ENCODE results near the gene ARHGAP24.

ARHGAP24 gene

DNA sequence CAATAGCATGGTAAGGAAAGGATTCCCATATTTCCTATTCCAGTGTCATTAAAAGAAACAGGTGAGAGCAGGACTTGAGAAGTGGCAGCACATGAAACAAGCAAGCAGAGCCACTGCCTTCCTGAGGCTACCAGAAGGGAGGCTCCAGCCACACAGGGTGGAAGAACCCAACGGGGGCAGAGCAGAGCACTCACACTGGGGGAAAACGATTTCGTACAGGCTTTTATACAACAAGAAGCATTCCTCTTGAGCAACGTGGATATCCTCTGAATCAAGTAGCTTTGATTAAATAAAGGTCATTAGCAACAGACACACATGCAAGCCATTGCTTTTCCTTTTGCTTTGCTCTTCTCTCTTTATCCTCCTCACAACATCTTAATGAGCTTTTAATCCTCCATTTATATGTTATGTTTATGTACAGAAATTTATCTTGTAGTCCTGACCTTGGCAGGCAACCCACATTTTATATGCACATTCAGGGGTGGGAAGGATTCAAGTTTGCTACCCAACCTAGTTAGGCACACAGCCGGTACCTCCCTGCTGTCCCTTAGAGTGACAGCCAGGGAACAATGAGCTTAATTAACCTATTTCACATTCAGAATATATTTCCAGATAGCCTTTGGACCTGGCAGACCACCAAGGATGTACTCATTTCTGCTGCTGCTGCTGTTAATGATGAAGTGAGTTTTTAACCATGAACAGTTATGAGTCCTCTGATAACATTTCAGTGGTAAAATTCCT, 202.1 kb downstream of the ARHGAP24 start:
- DNase-seq (ENCODE audit: low spot score) = no peak
- Histone ChIP-seq H3K27me3 (ENCODE audit: insufficient read depth, poor library complexity, severe bottlenecking) (no peaks in the 10 kb centered on the region), H3K27ac (ENCODE audit: poor library complexity, severe bottlenecking) (no peak overlapping the region), H3K4me3 (ENCODE audit: severe bottlenecking) (no peak overlapping the region), H3K4me1 (ENCODE audit: insufficient read depth, poor library complexity, severe bottlenecking) (no peaks in the 10 kb centered on the region), H3K36me3 (ENCODE audit: low read depth) (no peaks in the 10 kb centered on the region), H3K9me3 (ENCODE audit: severe bottlenecking) (no peaks in the 10 kb centered on the region)
- ATAC-seq (ENCODE audit: low read depth) = no peak
- TF ChIP-seq, protein P1, sequence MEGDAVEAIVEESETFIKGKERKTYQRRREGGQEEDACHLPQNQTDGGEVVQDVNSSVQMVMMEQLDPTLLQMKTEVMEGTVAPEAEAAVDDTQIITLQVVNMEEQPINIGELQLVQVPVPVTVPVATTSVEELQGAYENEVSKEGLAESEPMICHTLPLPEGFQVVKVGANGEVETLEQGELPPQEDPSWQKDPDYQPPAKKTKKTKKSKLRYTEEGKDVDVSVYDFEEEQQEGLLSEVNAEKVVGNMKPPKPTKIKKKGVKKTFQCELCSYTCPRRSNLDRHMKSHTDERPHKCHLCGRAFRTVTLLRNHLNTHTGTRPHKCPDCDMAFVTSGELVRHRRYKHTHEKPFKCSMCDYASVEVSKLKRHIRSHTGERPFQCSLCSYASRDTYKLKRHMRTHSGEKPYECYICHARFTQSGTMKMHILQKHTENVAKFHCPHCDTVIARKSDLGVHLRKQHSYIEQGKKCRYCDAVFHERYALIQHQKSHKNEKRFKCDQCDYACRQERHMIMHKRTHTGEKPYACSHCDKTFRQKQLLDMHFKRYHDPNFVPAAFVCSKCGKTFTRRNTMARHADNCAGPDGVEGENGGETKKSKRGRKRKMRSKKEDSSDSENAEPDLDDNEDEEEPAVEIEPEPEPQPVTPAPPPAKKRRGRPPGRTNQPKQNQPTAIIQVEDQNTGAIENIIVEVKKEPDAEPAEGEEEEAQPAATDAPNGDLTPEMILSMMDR (IDR thresholded peaks at IDR 0.05; ENCODE audit: poor library complexity, severe bottlenecking) = no peak

- H3K4me3 ChIP-seq (ENCODE audit: severe bottlenecking) = no peak overlapping the region
- no peaks in the 10 kb centered on the region for H3K36me3 ChIP-seq (ENCODE audit: low read depth)
- DNase-seq (ENCODE audit: low spot score) = no peak
- H3K4me1 ChIP-seq (ENCODE audit: insufficient read depth, poor library complexity, severe bottlenecking) = no peaks in the 10 kb centered on the region
- H3K27me3 ChIP-seq (ENCODE audit: insufficient read depth, poor library complexity, severe bottlenecking) = no peaks in the 10 kb centered on the region
- TF ChIP-seq, protein P1 (IDR thresholded peaks at IDR 0.05; ENCODE audit: poor library complexity, severe bottlenecking) = no peak
- ATAC-seq (ENCODE audit: low read depth) = no peak
- no peaks in the 10 kb centered on the region for H3K9me3 ChIP-seq (ENCODE audit: severe bottlenecking)
- no peak overlapping the region for H3K27ac ChIP-seq (ENCODE audit: poor library complexity, severe bottlenecking)
Measured at GRCh38 chr4:85681221-85681657, 206.3 kb downstream of the ARHGAP24 start.

DNA sequence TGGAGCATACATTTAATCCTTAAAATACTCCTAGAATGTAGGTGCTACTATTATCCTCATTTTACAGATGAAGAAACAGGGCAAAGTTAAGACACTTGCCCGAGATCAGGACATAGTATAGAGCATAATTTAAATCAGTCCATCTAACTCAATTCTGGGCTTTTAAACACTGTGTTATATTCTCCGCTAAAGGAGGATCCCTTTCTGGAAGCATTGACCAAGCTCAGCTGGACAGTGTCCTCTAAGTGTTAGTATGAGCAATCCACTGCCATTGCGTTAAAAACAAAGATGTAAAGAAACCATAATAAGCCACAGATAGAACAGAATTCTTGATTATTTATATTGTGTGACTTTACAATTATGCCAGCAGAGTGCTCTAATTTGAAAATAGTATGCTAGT, 207.0 kb downstream of the ARHGAP24 start:
- Histone ChIP-seq H3K27me3 (ENCODE audit: insufficient read depth, poor library complexity, severe bottlenecking) (no peaks in the 10 kb centered on the region), H3K4me3 (ENCODE audit: severe bottlenecking) (no peak overlapping the region), H3K36me3 (ENCODE audit: low read depth) (no peaks in the 10 kb centered on the region), H3K4me1 (ENCODE audit: insufficient read depth, poor library complexity, severe bottlenecking) (no peaks in the 10 kb centered on the region), H3K27ac (ENCODE audit: poor library complexity, severe bottlenecking) (no peak overlapping the region), H3K9me3 (ENCODE audit: severe bottlenecking) (no peaks in the 10 kb centered on the region)
- TF ChIP-seq, protein P1 (IDR thresholded peaks at IDR 0.05; ENCODE audit: poor library complexity, severe bottlenecking) = no peak
- no peak for DNase-seq (ENCODE audit: low spot score)
- ATAC-seq (ENCODE audit: low read depth) = no peak

- TF ChIP-seq, protein P1 (IDR thresholded peaks at IDR 0.05; ENCODE audit: poor library complexity, severe bottlenecking) = no peak
- no peak for ATAC-seq (ENCODE audit: low read depth)
Measured at GRCh38 chr4:85682391-85682790, 207.4 kb downstream of the ARHGAP24 start.

GRCh38 chr4:85684676-85685075, 209.7 kb downstream of the ARHGAP24 start:
- H3K27ac ChIP-seq (ENCODE audit: poor library complexity, severe bottlenecking) = no peak overlapping the region

More at GRCh38 chr4:85682391-85682790, 207.4 kb downstream of the ARHGAP24 start:
- Histone ChIP-seq H3K27ac (ENCODE audit: poor library complexity, severe bottlenecking) (no peak overlapping the region), H3K9me3 (ENCODE audit: severe bottlenecking) (no peaks in the 10 kb centered on the region), H3K4me1 (ENCODE audit: insufficient read depth, poor library complexity, severe bottlenecking) (no peaks in the 10 kb centered on the region), H3K4me3 (ENCODE audit: severe bottlenecking) (no peak overlapping the region), H3K36me3 (ENCODE audit: low read depth) (no peaks in the 10 kb centered on the region), H3K27me3 (ENCODE audit: insufficient read depth, poor library complexity, severe bottlenecking) (no peaks in the 10 kb centered on the region)
- no peak for DNase-seq (ENCODE audit: low spot score)

More at GRCh38 chr4:85684676-85685075, 209.7 kb downstream of the ARHGAP24 start:
- DNase-seq (ENCODE audit: low spot score) (no peak), ATAC-seq (ENCODE audit: low read depth) (no peak)
- H3K4me1 ChIP-seq (ENCODE audit: insufficient read depth, poor library complexity, severe bottlenecking) = no peaks in the 10 kb centered on the region
- H3K9me3 ChIP-seq (ENCODE audit: severe bottlenecking) = no peaks in the 10 kb centered on the region
- TF ChIP-seq, protein P1 (IDR thresholded peaks at IDR 0.05; ENCODE audit: poor library complexity, severe bottlenecking) = no peak
- no peaks in the 10 kb centered on the region for H3K27me3 ChIP-seq (ENCODE audit: insufficient read depth, poor library complexity, severe bottlenecking)
- H3K4me3 ChIP-seq (ENCODE audit: severe bottlenecking) = no peak overlapping the region
- no peaks in the 10 kb centered on the region for H3K36me3 ChIP-seq (ENCODE audit: low read depth)
